GM12872 (cell line): ENCODE data around the gene OTOG.

ENCODE experiments used
- TF ChIP-seq, protein P1 (sequence below): IDR thresholded peaks from 3 replicates; pipeline ENCODE4 v1.5.1; 2011; ENCODE audit warnings: low read depth, mild to moderate bottlenecking, low read length, moderate library complexity; ENCODE audit not compliant: insufficient read depth

Gene OTOG

GRCh38 chr11:17646451-17647145, 99.5 kb downstream of the OTOG start:
- TF ChIP-seq, protein P1, sequence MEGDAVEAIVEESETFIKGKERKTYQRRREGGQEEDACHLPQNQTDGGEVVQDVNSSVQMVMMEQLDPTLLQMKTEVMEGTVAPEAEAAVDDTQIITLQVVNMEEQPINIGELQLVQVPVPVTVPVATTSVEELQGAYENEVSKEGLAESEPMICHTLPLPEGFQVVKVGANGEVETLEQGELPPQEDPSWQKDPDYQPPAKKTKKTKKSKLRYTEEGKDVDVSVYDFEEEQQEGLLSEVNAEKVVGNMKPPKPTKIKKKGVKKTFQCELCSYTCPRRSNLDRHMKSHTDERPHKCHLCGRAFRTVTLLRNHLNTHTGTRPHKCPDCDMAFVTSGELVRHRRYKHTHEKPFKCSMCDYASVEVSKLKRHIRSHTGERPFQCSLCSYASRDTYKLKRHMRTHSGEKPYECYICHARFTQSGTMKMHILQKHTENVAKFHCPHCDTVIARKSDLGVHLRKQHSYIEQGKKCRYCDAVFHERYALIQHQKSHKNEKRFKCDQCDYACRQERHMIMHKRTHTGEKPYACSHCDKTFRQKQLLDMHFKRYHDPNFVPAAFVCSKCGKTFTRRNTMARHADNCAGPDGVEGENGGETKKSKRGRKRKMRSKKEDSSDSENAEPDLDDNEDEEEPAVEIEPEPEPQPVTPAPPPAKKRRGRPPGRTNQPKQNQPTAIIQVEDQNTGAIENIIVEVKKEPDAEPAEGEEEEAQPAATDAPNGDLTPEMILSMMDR: no peak

DNA sequence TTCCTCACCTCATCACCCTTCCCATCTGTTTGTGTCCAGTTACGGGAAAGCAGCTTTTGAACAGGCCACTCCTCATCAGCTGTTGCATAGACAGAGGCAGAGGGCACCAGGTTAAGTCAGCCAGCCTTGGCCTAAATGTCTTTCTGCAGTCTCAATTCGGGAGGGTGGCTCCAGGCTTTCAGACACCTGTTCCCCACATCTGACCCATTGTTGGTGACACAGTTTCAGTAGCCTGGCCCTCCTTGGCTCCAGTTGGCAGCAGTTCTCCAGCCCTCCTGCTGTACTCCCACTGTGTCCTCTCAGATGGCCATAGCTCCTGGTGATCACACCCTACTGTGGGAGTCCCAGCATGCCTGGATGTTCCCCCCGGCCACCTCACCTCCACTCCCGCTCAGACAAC, 101.5 kb downstream of the OTOG start:
- TF ChIP-seq, protein P1: no peak

GRCh38 chr11:17649261-17649660, 102.2 kb downstream of the OTOG start:
- TF ChIP-seq, protein P1: no peak

- TF ChIP-seq, protein P1: no peak
Observed at GRCh38 chr11:17649696-17650095, 102.6 kb downstream of the OTOG start.

DNA sequence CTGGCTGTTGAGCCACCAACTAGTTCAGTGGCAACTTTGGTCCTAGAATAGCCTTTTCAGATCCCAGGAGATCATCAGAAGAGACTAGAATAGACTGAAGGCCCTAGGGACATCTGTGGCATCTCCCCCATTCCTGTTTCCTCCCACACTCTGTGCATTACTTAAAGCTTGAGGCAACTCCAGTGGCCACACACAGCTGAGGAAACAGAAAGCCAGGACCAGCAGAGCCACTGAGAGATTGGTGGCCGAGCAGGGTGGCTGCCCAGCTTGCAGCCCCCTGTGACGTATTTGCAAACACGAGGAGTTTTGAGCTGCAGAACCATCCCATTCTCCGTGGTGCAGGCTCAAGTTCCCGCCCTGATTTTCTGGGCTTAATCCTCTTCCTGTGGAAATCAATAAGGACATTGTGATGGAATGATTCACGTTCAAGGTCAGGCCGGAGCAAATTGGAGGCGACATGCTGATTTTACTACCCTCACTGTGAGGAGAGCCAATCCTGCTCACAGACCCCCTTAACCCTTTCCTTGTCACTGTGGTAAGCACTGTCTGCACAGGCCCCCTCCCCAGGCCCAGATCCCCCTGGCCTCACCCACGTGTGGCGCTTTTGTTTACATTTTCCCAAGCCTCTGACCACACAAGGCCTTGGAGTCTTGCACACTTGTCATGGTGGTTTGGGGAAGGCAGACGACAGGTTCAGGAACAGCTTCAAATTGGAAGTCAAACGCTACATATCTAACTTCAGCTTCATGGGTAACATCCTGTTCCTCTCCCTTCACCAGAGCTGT, 103.3 kb downstream of the OTOG start:
- TF ChIP-seq, protein P1: no peak

- TF ChIP-seq, protein P1: no peak
Observed at GRCh38 chr11:17651061-17651460, 104.0 kb downstream of the OTOG start.

DNA sequence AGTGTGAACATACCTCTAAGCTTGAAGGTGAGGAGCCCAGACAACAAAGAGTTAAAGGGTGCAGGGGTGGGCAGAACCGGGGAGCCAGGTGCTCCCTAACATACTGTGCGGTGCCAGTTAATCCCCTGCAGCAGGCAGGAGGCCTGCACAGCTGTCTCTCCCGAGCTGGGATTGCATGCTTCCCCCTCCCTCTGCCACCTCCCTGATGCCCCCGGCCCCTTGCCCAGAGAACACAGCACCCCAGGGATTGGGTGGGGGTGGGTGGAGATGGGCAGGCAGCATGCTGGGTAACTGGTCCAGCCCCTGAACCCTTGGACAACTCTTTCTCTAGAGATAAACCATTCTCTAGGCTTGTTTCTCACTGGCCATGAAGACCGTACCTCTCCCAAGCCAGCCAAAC, 104.6 kb downstream of the OTOG start:
- TF ChIP-seq, protein P1: no peak
